ENCODE measurements around the gene NTN1. TPM values are rescaled to one million over a fixed set of nuclear protein-coding genes. Genes with fewer than 3 reads are reported as not detected.
"Not testable (repeated sequence)": the region's sequence is repeated elsewhere in the genome, so short reads cannot be mapped to it uniquely, and the experiment has no call there.

The NTN1 gene
- polyA plus RNA-seq, 1 donor, result 4.4 TPM

- no peak for DNase-seq
Measured at GRCh38 chr17:9090641-9091096, 69.4 kb downstream of the NTN1 start.

DNA sequence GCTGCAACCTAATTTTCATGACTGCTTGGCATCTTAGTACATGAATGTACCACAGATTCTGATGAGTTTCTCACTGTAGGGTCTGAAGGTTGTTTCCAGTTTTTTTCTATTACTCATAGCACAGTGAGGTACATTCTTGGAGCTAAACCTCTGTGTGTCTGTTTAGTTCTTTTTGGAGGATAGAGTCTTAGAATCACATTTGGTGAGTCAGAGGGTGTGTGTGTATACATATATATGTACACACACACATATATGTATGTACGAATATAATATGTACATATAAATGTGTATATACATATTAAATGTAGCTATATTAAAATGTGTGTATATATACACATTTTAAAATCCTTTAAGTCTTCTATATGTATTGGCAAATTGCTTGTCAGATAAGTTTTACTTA is 72.9 kb downstream of the NTN1 start:
- no peak for DNase-seq

GRCh38 chr17:9095390-9095789 is 74.1 kb downstream of the NTN1 start:
- DNase-seq, result no peak

- DNase-seq, result no peak
Measured at GRCh38 chr17:9098242-9098825, 77.0 kb downstream of the NTN1 start.

DNA sequence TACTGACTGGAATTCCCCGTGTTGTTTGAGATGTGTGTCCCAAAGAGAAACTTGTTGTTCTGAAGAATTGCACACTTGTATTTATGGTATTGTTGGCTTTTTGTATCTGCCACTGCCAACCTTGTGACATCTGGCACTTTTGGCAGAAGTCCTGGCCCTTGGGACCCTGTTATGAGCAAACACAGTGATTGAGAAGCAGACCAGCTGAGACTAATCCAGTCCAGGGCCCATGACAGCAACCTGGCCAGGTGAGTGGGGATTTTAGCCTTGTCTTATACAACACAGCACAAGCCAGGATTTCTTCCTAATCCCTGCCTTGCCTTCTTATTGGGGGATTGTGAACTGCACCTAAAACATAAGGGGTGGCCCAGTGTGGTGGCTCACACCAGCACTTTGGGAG is 80.0 kb downstream of the NTN1 start:
- DNase-seq, result no peak

GRCh38 chr17:9103193-9103592 is 81.9 kb downstream of the NTN1 start:
- DNase-seq, result not testable (repeated sequence)

- no peak for DNase-seq
Measured at GRCh38 chr17:9104370-9105041, 83.2 kb downstream of the NTN1 start.

DNA sequence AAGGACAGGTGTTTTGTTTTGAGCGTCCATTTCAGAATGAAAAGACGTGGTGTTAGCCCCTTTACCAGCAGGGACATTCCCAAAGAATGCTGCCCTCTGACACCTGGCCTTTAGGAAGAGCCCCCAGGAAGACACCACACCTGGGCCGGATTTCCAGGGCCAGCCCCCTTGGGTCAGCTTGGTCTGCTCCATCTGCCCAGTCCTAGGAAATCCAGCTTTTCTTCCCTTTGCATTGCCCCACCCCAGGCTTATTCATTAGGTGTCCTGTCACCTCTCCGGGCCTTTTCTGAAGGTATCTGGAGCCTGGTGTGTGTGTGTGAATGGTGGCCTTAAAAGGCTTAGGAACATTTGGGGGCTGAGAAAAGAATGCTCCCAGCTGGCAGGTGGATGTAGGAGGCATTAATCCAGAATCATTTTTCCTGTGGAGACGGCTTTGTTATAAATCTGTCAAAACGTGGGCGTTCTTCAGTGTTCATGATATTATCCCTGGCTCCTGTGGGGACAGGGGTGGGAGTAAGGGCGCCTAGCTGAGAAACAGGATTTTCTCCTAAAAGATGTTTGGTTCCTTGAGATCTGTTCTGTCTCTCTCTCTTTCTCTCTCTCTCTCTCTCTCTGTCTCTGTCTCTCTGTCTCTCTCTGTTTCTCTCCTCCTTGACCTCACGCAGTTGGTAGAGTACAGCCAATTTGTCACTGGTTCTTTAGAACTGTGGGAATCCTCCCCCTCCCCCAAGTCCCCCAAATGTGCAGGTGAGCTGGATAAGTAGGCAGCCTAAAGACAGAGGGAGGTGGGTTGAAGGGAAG is 84.0 kb downstream of the NTN1 start:
- no peak for DNase-seq

DNA sequence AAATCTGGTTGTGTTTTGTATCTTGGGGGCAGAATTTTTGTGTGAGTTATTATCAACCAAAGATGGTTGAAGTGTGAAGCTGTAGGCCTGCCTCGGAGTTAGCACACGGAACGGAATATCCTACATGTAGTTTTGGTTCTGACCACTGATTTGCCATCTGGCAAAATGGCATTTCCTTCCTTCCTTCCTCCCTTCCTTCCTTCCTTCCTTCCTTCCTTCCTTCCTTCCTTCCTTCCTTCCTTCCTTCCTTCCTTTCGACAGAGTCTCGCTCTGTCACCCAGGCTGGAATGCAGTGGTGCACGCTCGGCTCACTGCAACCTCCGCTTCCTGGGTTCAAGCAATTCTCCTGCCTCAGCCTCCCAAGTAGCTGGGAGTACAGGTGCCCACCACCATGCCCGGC is 85.0 kb downstream of the NTN1 start:
- not testable (repeated sequence) for DNase-seq

DNA sequence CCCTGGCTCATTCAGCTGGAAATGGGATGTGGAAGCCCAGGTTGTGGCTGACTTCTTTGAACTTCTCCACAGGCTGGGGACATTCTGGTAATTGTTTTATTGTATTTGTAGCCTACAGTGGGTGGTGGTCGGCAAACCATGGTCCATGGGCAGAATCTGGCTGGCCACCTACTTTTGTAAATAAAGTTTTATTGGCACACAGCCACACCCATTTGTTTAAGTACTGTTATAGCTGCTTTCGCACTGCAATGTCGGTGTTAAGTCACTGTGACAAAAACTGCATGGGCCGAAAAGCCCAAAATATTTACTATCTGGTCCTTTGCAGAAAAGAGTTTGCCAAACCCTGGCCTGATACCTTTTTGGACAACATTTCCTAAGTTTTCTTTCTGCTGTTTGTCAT is 86.2 kb downstream of the NTN1 start:
- no peak for DNase-seq

DNA sequence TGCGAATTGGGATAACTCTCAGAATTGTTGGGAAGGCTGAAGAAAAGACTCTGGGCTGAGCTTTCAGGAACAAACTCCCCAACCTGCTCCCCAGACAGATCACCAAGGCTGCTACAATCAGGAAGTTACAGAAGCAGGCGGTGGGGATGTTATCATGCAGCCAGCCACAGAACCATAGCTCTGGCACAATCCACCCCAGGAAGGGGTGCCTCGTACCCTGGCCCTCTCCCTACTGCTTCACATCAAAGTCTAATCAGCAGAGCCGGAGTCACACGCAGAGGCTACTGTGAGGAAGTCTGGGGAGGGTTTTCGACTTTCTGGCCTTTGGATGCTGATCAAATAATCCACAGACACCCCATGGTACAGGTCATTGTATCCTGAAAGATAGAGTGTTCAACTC is 86.8 kb downstream of the NTN1 start:
- no peak for DNase-seq

GRCh38 chr17:9109933-9110332 is 88.6 kb downstream of the NTN1 start:
- no peak for DNase-seq

- no peak for DNase-seq
Measured at GRCh38 chr17:9110501-9110900, 89.2 kb downstream of the NTN1 start.

- peak; percentile 68 for DNase-seq
Measured at GRCh38 chr17:9115214-9116191, 94.2 kb downstream of the NTN1 start.

DNA sequence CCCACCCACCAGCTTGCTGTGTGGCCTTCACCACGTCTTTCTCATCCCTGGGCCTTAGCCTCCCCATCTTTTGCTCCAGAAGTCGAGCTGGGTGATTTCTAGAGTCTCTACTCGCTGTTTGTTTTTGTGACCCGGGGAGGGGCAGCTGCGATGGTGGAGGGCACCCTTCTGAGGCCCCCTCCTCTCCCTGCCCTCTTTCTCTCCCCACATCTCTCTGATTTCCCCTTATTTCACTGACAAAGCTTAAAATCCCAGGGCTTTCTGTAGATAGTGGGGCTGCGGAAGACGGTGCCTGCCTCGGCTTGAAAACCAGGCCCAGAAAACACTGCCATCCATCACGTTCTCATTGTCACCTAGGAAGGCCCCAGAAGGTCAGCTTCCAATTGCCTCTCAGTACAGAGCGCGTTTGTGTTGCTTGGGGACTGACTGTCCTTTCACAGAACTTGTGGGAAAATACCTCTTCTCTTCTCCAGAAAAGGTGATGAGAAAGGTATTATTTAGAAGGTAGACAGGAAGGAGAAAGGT is 95.1 kb downstream of the NTN1 start:
- no peak for DNase-seq

DNA sequence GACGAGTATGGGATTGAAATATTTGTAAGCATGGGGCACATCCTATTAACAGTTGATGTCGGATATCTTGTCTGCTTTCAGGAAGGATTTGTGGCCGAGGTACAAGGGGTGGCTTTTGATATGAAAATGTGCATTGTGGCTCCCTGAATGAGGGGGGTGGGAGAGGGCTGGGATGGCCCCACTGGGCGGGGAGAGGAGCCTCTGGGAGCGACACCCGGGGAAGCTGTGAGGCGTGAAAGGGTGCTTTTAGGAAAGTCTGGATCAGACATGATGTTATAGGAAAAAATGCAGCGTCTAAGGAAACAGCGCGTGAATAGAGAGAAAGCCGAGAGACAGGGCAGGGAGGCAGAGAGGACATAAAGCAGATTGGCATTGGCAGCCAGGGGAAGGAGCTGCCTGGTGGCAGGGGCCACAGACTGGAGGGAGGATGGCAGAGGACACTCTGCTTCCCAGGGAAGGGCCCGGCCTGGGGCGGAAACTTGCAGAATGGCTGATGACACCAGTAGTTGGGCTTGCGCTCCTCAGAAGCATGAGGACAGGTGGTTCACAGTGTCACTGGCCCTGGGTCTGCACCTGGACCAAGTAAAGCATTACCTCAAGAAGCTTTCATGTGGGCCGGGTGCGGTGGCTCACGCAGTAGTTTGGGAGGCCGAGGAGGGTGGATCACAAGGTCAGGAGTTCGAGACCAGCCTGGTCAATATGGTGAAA is 95.7 kb downstream of the NTN1 start:
- no peak for DNase-seq

DNA sequence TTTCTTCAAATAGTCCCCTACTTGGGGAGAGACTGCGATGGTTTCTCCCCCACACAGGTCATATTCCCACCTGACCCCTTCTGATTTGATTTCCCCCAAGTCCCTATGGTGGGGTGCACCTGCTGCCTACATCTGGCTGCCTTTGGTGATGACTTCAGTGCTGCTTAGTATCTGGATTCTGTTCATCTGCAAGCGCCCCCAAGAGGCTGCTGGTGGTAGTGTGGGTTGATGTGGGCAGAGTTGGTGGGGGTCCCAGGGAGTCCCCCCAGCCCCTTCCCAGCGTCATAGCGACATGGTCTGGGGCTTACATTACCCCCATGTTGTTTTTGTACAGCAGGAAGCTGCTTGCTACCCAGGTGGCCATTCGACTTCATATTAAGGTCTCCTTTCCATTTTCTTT is 99.2 kb downstream of the NTN1 start:
- no peak for DNase-seq

DNA sequence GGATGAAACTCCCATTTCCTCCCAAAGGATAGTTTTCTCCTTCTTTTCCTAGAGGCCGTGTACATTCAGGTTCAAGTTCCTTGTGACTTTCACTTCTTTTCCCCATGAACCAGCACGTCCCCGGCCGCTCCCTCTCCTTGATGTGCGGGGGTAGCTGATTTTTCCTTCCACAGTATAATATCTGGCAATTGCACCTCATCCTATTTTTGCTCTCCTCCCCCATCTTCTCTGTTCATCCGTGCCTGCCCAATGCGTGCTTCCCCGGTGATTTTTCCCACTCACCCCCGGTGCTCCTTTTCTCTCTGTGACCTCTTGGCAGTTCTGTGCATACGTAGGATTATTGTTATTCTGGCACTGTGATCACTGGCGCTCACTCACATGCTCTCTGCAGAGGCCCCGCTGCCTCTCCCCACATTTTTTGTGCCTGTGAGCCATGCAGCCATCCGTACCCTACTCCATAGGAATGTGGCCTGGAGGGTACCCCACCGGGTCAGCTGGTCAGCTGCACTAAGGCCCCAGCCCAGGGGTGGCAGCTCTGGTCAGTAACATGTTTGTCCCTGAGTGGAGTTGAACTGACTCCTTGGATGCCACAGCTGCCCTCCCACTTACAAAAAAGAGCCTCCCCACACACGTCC is 100.0 kb downstream of the NTN1 start:
- no peak for DNase-seq

- no peak for DNase-seq
Measured at GRCh38 chr17:9123594-9124553, 102.6 kb downstream of the NTN1 start.

- no peak for DNase-seq
Measured at GRCh38 chr17:9124554-9124935, 103.2 kb downstream of the NTN1 start.

All from hindlimb muscle (tissue), 1 donor.